Stimulated activated CD4-positive, alpha-beta T cell treated with anti-CD3 and anti-CD28 coated beads, TNF-alpha, amount 100 ng/mL, for 48 hours (primary cell): Measurements from ENCODE around the gene PID1.
"Not testable (repeated sequence)": the region's sequence is repeated elsewhere in the genome, so short reads cannot be mapped to it uniquely, and the experiment has no call there.

Source experiments
- DNase-seq, 3 donors: peaks; one replicate each; pipeline ENCODE4 v3.0.0-alpha.2; 2020; ENCODE audit warnings: low read depth in 3 of 3

The PID1 gene

DNA sequence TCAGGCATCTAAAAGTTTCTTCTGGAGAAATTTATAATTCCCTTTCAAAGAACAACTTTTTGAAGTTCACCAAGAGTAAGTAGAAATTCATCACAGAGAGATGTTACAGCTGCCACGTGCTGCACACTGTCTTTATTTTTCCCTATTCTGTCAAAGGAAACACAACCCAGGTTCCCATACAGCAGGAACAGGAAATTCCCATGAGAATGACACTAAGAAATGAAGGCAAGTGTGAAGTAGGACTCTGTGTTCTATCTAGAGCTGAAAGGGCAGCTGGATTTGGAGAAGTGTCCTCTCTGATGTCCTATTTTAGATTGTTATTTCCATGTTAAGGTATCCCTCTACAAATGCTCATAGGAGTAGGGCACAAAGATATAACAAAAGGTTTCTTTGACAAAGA is 58.8 kb downstream of the PID1 start:
- no peak for DNase-seq

DNA sequence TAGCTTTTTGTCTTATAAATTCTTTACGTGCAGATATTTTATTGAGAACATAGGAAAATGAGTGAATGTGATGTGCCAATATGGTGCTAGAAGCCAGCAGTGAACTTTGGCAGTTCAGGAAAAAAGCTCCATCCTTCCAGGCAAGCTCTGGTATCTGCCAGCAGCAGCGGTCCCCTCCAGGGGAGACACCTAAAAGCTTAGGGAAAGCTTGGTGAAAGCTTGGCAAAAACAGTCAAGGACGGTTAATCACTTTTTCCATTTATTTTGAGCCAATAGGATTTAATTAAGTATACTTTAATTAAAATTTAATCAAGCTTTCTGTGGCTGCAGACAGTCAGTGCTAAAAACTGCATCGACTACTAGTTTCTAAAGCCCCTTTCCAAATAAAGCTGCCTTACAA is 60.4 kb downstream of the PID1 start:
- DNase-seq, result no peak

DNA sequence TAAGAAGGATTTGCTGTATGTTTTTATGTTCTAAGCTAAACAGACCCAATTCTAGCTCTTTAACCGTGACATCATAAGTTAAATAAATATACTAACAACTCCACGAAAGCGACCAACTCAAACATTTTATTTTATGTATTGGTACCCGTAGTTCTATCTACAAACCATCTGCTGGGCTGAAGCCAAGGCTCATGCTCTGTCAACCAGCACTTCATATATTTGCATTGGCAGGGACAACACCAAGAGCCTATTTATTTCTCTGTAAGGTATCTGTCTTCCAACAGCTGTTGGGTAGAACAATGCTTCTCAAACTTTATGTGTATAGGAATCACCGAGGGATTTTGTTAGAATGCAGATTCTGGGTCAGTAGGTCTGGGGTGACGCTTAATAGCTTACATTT is 64.5 kb downstream of the PID1 start:
- DNase-seq, result no peak

DNA sequence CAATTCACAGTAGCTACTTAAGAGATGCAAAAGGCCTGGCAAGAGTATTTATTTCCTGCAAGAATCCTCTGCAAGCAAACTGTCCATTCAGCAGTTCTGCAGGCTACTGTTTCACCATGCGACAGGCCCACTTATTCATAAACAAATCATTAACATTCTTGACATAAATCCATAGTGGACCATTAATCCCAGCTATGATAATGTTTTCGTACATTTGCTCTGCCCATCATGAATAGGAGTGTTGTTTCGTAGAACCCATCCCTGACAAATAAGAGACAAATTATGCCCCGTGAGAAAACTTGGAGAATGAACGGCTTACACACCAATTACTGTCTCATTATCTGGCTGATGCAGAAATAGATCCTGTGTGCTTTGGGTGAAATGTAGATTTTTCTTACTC is 65.4 kb downstream of the PID1 start:
- DNase-seq, result no peak

DNA sequence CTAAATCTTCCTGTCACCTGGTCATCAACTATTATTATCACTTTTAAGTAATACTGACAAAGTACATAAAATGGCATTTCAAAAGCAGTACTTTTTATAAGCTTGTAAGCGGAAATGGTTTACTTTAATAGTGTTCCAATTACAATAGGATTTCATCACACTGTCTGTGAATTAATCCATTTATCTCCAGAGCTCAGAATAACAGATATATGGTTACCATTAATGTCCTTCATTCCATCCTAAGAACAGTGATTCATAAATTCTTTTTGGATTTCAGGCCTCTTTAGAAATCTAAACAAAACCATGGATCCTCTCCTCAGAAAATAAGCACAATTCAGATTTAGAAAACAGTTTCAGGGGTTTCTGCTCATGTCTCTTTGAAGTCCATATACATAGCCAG is 68.4 kb downstream of the PID1 start:
- DNase-seq, result no peak

DNA sequence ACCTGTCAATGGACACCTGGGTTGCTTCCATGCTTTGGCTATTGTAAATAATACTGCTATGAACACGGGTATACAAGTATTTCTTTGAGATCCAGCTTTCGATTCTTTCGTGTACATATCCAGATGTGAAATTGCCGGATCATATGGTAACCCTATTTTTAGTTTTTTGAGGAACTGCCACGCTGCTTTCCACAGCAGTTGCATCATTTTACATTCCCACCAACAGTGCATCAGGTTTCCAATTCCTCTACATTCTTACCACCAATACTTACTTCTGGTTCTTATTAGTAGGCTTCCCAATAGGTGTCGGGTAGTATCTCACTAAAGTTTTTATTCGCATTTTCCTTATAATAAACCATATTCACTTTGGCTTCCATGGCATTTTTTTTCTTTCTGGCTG is 69.6 kb downstream of the PID1 start:
- no peak for DNase-seq

DNA sequence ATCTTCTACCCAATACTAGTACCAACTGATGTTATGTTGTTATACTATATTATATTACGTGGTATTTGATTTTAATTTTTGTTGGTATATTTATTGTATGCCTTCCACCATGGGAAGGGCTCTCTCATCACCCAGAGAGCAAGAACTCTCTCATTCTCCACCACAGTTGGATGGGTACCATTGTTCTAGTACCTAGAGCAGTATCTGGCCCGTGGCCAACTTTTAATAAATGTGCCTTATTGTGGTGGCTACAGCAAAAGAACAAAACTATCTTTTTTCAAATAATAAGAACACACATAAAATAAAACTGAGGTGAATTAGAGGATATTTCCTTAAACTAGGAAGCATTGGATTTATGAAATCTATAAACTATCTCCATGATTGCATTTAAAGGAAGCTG is 71.8 kb downstream of the PID1 start:
- no peak for DNase-seq

DNA sequence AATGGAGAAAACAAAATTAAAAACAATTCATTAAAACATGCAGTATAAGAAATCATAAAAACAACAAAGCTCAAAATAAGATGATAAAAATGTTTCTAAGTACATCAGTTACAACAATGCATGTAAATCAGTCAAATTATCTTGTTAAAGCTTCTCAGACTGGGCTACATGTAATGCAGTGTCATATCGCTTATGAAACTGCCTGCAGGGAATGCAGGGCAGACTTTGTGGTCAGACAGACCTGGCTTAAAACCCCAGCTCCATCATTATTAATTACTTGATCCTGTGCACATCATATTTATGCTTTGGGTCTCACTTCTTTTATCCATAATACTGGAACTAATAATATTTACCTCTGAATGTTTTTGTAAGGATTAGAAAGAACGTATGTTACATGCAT is 74.6 kb downstream of the PID1 start:
- DNase-seq, result no peak

DNA sequence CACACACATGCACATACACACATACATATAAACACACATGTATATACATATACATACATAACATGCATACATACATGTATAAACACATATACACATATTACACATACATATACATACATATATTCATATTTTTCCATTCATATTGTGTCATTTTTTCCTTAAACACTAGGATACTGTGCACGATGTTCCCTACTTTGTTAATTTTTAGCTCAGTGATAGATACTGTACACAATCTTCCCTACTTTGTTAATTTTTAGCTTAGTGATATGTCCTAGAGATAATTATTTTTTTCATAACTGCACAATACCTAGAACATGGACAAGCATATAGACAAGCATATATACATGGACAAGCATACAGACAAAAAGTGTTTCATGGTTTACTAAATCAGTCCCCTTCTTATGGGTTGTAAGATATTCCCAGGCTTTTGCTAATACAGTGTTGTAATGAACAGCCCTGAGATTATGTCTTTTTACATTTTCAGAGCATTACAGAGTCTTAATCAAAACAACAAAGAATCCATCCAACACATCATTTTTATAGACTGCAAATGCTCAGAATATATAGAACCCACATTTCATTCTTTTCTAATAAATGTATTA is 75.6 kb downstream of the PID1 start:
- DNase-seq, result no peak

DNA sequence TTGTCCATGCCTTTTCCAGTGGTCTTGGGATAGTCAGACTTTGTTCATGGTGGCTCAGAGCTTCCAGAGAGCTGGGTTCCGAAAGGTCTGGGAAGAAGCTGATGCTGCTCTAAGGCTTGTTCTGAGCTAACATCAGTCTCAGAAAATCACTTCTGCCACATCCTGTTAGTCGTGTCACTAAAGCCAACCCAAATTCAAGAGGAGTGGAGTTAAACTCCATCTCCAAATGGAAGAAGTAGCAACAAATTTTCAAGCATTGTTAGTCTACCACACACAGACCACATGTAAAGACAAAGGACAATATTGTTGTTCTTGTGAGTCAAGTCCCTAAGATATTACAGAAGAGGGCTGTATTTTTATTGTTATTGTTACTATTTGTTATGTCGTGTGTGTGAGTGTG is 77.8 kb downstream of the PID1 start:
- no peak for DNase-seq

DNA sequence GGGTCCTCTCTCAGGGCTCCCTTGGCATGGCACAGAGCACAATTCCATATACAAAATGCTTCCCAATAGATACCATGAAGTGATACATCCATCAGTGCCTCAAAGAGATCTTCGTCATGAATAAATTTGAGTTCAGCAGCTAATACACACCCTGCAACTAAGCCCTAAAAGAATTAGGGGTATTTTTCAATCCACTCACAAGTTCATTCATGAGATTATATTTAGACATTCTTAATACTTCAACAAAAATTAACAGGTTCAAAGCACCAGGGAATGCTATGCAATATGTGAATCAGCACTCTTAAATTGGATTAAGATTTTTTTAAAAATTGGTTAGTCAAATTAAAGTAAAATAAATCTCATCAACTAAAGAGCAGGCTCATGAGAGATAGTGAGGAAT is 79.7 kb downstream of the PID1 start:
- no peak for DNase-seq

DNA sequence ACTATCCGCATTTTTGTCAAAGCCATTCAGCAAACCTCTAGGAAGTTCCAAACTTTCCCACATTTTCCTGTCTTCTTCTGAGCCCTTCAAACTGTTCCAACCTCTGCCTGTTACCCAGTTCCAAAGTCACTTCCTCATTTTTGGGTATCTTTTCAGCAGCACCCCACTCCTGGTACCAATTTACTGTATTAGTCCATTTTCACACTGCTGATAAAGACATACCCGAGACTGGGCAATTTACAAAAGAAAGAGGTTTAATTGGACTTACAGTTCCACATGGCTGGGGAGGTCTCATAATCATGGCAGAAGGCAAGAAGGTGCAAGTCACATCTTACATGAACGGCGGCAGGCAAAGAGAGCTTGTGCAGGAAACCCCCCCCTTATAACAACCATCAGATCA is 84.0 kb downstream of the PID1 start:
- not testable (repeated sequence) for DNase-seq

DNA sequence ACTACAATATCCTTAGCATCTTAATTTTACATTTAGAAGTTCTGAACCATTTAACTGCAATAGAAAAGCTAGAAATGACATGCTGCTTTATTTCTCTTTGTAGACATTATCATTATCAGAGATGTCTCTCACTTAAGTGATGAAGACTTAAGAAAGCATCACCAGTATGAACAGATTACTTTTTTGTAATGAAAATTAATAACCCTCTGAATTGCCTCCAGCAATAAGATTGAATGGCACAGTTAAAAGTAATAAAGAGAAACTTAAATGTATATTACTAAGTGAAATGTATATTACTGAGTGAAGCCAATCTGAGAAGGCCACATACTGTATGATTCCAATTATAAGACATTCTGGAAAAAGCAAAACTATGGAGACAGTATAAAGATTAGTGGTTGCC is 89.4 kb downstream of the PID1 start:
- no peak for DNase-seq

DNA sequence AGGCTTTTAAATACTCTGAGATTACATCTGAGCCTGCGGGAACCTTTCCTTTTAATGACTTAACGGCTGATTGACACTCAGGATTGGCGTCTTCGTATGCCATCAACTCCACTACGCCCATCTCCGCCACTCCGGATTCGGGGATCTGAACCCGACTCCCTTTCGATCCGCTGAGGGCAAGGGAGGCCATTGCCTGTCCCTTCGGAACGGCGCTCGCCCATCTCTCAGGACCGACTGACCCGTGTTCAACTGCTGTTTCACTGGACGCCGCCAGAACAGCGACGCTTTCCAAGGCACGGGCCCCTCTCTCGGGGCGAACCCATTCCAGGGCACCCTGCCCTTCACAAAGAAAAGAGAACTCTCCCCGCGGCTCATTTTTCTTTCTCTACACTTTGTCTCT is 90.4 kb downstream of the PID1 start:
- DNase-seq, result no peak

DNA sequence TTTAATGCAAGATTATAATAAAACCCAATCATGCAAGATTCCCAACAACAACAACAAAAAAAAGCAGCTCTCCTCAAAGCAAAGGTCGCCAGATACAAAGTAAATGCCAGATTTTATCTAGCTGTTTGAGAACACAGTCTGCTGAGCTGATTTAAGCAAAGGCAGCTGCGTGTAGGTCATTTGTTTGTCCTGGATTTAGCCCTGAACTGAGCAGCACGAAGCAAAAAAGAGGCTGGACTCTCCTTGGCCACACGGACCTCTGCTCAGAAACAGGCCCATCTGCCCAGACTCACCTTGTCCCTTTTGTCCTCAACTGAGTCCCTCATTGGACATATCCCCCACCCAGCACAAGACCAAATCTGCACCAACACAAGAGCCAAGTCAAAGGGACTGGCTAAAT is 91.5 kb downstream of the PID1 start:
- DNase-seq, result no peak

DNA sequence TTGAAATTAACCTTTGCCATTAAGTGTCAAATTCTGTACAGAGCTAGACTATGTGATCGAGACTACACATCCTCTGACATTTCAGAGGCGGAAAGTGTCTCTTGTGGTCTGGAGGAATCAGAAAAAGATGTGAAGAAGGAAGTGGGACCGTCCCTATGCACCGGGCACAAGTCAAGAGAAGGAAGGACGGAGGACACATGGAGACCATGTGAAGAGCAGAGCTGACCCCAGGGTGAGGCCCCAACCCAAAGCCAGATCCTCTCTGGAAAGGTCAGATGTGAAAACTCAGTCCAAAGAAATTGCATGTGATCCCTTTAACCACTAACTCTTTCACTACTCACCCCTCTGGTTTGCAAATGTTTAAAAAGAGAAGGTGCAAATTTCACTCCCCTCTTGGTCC is 92.4 kb downstream of the PID1 start:
- no peak for DNase-seq

DNA sequence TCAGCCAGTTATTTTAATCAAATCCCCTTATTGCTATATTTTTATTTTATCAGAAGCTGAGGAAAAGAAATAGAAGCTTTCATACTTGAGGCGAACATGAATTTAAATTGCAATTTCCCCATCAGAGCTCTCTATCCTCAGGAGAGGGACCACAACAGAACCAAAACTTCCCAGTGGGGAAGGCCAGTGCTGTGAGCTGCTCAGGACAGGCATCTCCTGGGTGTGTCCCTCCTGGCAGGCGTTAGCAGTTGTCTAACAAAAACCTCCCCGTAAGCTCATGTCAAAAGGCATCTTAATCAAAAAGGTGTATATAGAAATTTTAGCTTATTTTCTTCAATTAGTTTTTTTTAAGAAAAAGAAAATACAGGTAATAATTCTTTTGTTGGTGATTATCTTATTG is 93.0 kb downstream of the PID1 start:
- DNase-seq, result no peak

DNA sequence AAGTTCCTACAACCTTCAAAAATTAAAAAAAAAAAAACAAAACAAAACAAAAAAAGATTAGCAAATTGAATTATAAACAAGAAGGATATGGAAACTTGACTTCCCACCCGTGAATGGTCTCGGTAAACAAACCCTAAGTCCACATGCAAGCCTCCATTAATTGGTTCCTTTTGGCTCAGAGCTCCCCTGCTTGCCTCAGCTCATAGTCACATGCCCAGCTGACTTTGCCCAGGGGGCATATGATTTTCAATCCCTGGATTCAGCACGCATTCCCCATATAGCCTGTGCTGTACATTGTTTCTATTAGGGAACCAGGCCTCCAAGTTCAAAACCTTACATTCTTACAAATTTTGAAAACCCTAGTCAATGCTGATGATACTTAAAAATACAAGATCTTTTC is 95.0 kb downstream of the PID1 start:
- no peak for DNase-seq

DNA sequence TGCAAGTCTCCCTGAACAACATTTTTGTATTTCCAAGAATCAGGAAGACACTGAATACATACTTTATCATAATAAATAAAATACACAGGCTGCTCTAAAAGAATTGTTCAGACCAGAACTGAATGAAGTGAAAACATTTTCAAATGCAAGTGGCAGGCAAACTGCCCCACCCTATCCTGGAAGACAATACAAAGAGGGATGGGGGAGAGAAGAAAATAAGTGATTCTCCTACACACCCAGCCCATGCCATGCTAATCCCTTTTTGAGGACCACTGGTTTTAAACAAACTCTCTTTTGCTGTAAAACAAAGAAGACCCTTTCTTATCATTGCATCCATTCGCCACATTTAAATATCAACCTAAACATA is 95.6 kb downstream of the PID1 start:
- no peak for DNase-seq

DNA sequence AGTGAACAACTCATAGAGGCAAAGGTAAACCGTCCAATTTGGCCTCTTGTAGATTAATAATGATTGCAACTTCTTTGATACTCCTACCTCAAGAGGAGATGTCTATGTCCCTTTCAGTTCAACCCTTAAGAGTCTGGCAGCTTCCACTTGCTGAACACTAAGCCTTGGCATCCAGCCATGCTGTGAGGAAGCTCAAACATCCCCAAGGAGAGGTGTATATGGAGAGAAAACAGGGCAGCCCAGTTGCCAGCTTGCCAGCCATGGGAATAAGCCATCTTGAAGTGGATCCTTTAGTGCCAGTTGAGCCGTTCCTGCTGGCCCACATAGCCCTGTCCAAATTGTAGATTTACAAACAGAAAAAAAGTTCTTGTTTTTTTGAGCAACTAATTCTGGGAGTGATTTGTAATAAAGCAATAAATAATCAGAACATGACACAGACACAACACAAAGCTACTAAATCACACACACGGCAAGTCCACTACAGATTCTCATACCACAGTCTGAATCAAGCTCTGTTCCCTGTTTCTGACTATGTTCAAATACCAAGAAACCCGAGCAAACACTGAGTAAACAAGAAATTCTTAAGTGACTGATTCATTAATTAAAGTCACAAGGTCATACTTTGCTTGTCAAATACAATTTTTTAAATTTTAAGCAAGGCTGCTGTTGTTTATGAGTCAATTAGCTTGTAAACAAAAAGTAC is 96.1 kb downstream of the PID1 start:
- no peak for DNase-seq

DNA sequence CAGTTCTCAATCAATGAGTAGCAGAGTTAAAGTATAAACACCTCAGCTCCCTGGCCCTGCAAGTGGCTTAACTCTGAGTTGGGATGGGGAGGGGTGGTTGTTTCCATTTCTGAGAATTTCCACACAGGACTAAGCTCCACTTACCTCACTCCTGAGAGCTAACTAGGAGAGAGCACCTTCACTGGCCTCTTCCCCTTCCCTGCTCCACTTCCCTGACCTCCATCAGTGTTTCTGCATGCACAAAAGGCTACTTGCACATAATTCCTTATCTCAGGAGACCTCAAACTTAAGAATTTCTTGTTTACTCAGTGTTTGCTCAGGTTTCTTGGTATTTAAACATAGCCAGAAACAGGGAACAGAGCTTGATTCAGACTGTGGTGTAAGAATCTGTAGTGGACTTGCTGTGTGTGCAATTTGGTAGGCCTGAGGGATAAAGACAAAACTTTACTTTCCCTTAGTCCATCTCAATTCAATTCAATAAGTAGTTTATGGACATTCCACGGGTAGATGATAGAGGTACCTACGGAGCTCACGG is 97.2 kb downstream of the PID1 start:
- no peak for DNase-seq

DNA sequence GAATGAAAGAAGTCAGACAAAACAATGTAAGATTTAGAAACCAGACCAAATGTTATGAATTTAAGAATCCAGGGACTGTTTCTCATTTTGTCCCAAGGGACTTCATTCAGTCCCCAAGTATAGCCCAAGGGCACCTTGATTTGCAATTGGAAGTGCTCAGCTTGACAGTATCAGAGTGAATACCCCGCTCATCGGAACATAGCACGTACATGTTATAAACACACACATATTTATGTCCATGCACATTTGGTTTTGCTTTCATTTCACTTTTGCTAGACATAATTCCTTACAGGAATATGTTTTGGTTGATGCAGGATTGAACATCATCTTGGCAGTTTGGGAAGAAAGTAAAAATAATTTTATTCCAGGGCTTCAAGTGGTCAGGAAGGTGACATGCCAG is 100.2 kb downstream of the PID1 start:
- no peak for DNase-seq

DNA sequence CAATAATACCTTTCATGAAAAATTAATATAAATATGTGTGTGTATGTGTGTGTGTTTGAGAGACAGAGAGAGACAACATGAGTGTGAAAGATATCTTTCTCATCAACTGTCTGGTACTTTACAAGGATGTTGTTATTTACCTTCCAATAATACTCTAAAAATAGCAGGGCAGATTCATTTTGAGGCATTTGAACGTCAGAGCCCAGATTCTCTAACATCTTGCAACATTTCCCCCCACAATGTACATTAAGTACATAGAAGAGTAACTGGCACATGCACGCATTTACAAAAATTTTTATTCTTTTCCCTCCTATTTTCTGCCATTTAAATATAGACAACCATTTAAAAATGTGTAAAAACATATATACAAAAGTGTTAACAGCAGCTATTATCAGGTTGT is 100.9 kb downstream of the PID1 start:
- no peak for DNase-seq

DNA sequence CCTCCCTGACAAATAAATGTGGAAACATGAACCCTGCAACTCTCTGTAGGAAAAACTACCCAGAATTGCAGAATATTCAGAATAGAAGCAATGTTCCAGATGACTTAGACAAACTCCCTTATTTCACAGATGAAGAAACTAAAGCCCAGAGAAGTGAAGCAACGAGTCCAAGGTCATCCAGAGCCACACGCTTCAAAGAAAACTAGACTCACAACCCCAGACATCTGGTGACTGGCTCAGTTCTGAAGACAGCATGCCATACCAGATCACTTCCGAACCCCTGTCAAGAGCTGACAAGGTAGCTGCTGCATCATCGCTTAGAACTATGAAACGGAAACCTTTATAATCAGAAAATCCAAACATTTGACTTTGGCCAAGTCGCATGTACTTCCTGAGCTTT is 101.3 kb downstream of the PID1 start:
- DNase-seq, result no peak
